Neural progenitor cell (in vitro differentiated cells): Measurements from ENCODE around the gene RPS6KA2. TPM values are rescaled to one million over a fixed set of nuclear protein-coding genes. Genes with fewer than 3 reads are reported as not detected.
"Not testable (repeated sequence)": the region's sequence is repeated elsewhere in the genome, so short reads cannot be mapped to it uniquely, and the experiment has no call there.

Source experiments
- DNase-seq: peaks from one replicate; pipeline ENCODE4 v3.0.0-alpha.2; 2016; ENCODE audit warnings: low spot score
- H2AFZ ChIP-seq: fragments of 200-600 bp; sonication (generic); replicated peaks from 2 replicates; pipeline ENCODE4 v1.6.1; 2016; ENCODE audit warnings: antibody characterized with exemption
- H3F3A ChIP-seq: fragments of 200-600 bp; sonication (generic); 2 replicates; pipeline ENCODE4 v1.6.1; 2016; ENCODE audit warnings: antibody characterized with exemption, low read depth
- H3K27ac ChIP-seq: fragments of 200-600 bp; sonication (generic); 2 replicates; pipeline ENCODE4 v1.5.1; 2016; ENCODE audit warnings: mild to moderate bottlenecking
- H3K27me3 ChIP-seq: fragments of 200-600 bp; sonication (generic); 2 replicates; pipeline ENCODE4 v1.6.1; 2016; ENCODE audit warnings: mild to moderate bottlenecking, moderate library complexity
- H3K36me3 ChIP-seq: fragments of 200-600 bp; sonication (generic); 2 replicates; pipeline ENCODE4 v1.5.1; 2016
- H3K4me1 ChIP-seq: fragments of 200-600 bp; sonication (generic); 2 replicates; pipeline ENCODE4 v1.6.1; 2016; ENCODE audit warnings: mixed run types
- H3K4me2 ChIP-seq: fragments of 200-600 bp; sonication (generic); 2 replicates; pipeline ENCODE4 v1.6.1; 2016
- H3K4me3 ChIP-seq: fragments of 200-600 bp; sonication (generic); 2 replicates; pipeline ENCODE4 v1.5.1; 2016
- H3K79me2 ChIP-seq: fragments of 200-600 bp; sonication (generic); 2 replicates; pipeline ENCODE4 v1.6.1; 2016; ENCODE audit warnings: low read depth
- H3K9ac ChIP-seq: fragments of 200-600 bp; sonication (generic); 2 replicates; pipeline ENCODE4 v1.6.1; 2016
- H3K9me3 ChIP-seq: fragments of 200-600 bp; sonication (generic); 2 replicates; pipeline ENCODE4 v1.5.1; 2016; ENCODE audit warnings: low read depth
- H4K20me1 ChIP-seq: fragments of 200-600 bp; sonication (generic); 2 replicates; pipeline ENCODE4 v1.6.1; 2016; ENCODE audit warnings: low read depth
- H3K27ac Mint-ChIP-seq: 3 replicates; pipeline ENCODE4 v1.8.0; 2021; ENCODE audit warnings: mixed read lengths
- H3K27me3 Mint-ChIP-seq: 2 replicates; pipeline ENCODE4 v1.8.0; 2022; ENCODE audit warnings: low read depth, mild to moderate bottlenecking, inconsistent platforms, moderate library complexity, mixed read lengths; ENCODE audit not compliant: insufficient read depth
- H3K36me3 Mint-ChIP-seq: 3 replicates; pipeline ENCODE4 v1.8.0; 2021; ENCODE audit warnings: mixed read lengths
- H3K4me1 Mint-ChIP-seq: 3 replicates; pipeline ENCODE4 v1.8.0; 2021; ENCODE audit warnings: mixed read lengths
- H3K4me3 Mint-ChIP-seq: 3 replicates; pipeline ENCODE4 v1.8.0; 2021; ENCODE audit warnings: mild to moderate bottlenecking, moderate library complexity, mixed read lengths
- H3K9me3 Mint-ChIP-seq: 3 replicates; pipeline ENCODE4 v1.8.0; 2020; ENCODE audit warnings: mixed read lengths
- EZH2 ChIP-seq: fragments of 200-600 bp; sonication (generic); IDR thresholded peaks from 2 replicates; pipeline ENCODE4 v1.6.1; 2017; ENCODE audit warnings: antibody characterized with exemption, mild to moderate bottlenecking, moderate library complexity
- EZH2phosphoT487 ChIP-seq: fragments of 200-600 bp; sonication (generic); IDR thresholded peaks from 2 replicates; pipeline ENCODE4 v1.6.1; 2017; ENCODE audit warnings: antibody characterized with exemption
- total RNA-seq: library from RNA; depleted of rRNA; stranded (reverse); fragments of >200 nt; gene quantifications from 2 replicates; pipeline ENCODE4 v1.2.3, GENCODE V29; 2015; ENCODE audit warnings: low replicate concordance
- TF ChIP-seq, protein P1 (sequence below): fragments of 200-600 bp; sonication (generic); IDR thresholded peaks from 2 replicates; pipeline ENCODE4 v1.5.1; 2017; ENCODE audit warnings: antibody characterized with exemption, mild to moderate bottlenecking

Gene RPS6KA2
- total RNA-seq, 1 donor from 2014 or later: 8.2 TPM

DNA sequence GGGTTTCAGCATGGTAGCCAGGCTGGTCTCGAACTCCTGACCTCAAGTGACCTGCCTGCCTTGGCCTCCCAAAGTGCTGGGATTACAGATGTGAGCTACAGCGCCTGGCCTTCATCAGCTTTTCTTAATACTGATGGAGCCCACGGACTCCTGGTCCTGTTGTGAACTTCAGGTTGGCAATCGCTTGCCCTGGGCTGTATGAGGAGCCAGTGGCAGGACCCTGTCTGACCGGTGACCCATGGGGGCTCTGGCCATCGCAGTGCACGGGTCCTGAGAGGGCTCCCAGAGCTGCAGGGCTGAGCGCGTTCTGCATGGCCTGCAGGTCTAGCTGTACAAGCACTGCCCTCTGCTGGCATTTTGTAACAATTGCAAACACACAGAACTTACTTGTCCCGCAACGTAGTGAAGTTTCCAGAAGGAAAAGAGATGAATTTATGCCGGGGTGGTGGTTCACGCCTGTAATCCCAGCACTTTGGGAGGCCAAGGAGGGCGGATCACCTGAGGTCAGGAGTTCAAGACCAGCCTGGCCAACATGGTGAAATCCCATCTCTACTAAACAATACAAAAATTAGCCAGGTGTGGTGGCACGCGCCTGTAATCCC, 226.3 kb downstream of the RPS6KA2 start:
- TF ChIP-seq, protein P1, sequence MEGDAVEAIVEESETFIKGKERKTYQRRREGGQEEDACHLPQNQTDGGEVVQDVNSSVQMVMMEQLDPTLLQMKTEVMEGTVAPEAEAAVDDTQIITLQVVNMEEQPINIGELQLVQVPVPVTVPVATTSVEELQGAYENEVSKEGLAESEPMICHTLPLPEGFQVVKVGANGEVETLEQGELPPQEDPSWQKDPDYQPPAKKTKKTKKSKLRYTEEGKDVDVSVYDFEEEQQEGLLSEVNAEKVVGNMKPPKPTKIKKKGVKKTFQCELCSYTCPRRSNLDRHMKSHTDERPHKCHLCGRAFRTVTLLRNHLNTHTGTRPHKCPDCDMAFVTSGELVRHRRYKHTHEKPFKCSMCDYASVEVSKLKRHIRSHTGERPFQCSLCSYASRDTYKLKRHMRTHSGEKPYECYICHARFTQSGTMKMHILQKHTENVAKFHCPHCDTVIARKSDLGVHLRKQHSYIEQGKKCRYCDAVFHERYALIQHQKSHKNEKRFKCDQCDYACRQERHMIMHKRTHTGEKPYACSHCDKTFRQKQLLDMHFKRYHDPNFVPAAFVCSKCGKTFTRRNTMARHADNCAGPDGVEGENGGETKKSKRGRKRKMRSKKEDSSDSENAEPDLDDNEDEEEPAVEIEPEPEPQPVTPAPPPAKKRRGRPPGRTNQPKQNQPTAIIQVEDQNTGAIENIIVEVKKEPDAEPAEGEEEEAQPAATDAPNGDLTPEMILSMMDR: peak; percentile 74
- H3K79me2 ChIP-seq, H3K4me1 Mint-ChIP-seq, H3K27me3 ChIP-seq, H4K20me1 ChIP-seq, H3K9me3 ChIP-seq, H3K4me1 ChIP-seq, H3K27ac Mint-ChIP-seq, H3K9me3 Mint-ChIP-seq, H3K4me3 ChIP-seq, H3F3A ChIP-seq, H3K36me3 ChIP-seq, H3K4me3 Mint-ChIP-seq, H3K36me3 Mint-ChIP-seq, H3K4me2 ChIP-seq, H3K27ac ChIP-seq, H3K27me3 Mint-ChIP-seq, H3K9ac ChIP-seq: not testable (repeated sequence)
- DNase-seq: peak; percentile 84
- H2AFZ ChIP-seq: peak overlapping the region; percentile 69

DNA sequence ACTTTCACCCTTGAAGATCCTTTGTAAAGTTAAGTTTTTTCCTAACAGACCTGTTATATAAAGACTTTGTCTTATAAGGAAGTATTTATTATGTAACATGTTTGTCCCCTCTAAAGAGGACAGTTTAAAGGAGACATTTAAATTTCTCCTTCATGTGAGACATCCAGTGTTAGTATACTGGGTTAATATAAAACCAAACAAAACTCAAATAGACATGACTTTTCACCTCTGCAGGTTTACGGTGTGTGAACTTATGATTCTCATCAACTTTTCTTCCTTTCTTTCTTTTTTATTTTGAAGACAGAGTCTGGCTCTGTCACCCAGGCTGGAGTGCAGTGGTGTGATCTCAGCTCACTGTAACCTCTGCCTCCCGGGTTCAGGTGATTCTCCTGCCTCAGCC, 226.9 kb downstream of the RPS6KA2 start:
- H3K27me3 Mint-ChIP-seq: peaks cover 4% of the 10 kb centered on the region
- TF ChIP-seq EZH2phosphoT487 (no peak), EZH2 (no peak)
- TF ChIP-seq, protein P1: no peak
- H3K36me3 ChIP-seq: no peaks in the 10 kb centered on the region
- no peaks in the 10 kb centered on the region for H3K27me3 ChIP-seq
- H3K4me3 ChIP-seq: no peak overlapping the region
- no peaks in the 10 kb centered on the region for H4K20me1 ChIP-seq
- H3K9ac ChIP-seq: no peak overlapping the region
- no peaks in the 10 kb centered on the region for H3K36me3 Mint-ChIP-seq
- H3K9me3 Mint-ChIP-seq: no peaks in the 10 kb centered on the region
- peaks cover 4% of the 10 kb centered on the region for H3K4me1 Mint-ChIP-seq
- H3K4me3 Mint-ChIP-seq: no peak overlapping the region
- H3K4me1 ChIP-seq: no peaks in the 10 kb centered on the region
- no peak for DNase-seq
- no peak overlapping the region for H3K27ac ChIP-seq
- H3K9me3 ChIP-seq: no peaks in the 10 kb centered on the region
- no peak overlapping the region for H2AFZ ChIP-seq
- no peaks in the 10 kb centered on the region for H3K79me2 ChIP-seq
- no peak overlapping the region for H3K4me2 ChIP-seq
- no peaks in the 10 kb centered on the region for H3F3A ChIP-seq
- no peak overlapping the region for H3K27ac Mint-ChIP-seq

DNA sequence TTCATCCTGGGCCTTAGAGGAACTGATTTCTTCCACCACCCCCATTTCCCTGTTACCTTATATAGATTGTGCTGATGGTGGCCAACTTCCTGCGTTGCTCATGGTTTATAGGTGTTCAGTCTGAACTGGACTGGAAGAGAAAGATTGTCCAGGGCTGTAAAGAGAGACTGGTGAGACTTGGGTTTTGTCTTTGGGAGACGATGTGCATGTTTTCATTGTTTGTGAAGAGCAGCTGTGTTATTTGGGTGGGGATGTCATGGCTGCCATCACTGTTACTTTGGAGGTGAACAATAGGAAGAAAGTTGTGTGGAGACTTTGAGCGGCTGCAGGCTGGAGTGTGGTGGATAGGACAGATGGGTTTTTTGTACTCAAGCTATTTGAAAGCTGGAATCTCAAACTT, 228.7 kb downstream of the RPS6KA2 start:
- Histone ChIP-seq H3K36me3 (no peaks in the 10 kb centered on the region), H3K27ac (no peak overlapping the region), H3K4me1 (no peaks in the 10 kb centered on the region), H3K27me3 (no peaks in the 10 kb centered on the region), H3K79me2 (no peaks in the 10 kb centered on the region), H3K9ac (no peak overlapping the region), H3F3A (no peaks in the 10 kb centered on the region), H2AFZ (no peak overlapping the region), H3K9me3 (no peaks in the 10 kb centered on the region), H3K4me3 (no peak overlapping the region), H3K4me2 (no peak overlapping the region), H4K20me1 (no peaks in the 10 kb centered on the region)
- Mint-ChIP-seq H3K4me3 (no peak overlapping the region), H3K27me3 (peaks cover 6% of the 10 kb centered on the region), H3K27ac (no peak overlapping the region), H3K36me3 (no peaks in the 10 kb centered on the region), H3K9me3 (no peaks in the 10 kb centered on the region), H3K4me1 (peaks cover 4% of the 10 kb centered on the region)
- no peak for DNase-seq
- no peak for TF ChIP-seq EZH2phosphoT487
- TF ChIP-seq, protein P1: no peak
- no peak for TF ChIP-seq EZH2
